ENCODE measurements around the gene C1orf210.

C1orf210 gene

DNA sequence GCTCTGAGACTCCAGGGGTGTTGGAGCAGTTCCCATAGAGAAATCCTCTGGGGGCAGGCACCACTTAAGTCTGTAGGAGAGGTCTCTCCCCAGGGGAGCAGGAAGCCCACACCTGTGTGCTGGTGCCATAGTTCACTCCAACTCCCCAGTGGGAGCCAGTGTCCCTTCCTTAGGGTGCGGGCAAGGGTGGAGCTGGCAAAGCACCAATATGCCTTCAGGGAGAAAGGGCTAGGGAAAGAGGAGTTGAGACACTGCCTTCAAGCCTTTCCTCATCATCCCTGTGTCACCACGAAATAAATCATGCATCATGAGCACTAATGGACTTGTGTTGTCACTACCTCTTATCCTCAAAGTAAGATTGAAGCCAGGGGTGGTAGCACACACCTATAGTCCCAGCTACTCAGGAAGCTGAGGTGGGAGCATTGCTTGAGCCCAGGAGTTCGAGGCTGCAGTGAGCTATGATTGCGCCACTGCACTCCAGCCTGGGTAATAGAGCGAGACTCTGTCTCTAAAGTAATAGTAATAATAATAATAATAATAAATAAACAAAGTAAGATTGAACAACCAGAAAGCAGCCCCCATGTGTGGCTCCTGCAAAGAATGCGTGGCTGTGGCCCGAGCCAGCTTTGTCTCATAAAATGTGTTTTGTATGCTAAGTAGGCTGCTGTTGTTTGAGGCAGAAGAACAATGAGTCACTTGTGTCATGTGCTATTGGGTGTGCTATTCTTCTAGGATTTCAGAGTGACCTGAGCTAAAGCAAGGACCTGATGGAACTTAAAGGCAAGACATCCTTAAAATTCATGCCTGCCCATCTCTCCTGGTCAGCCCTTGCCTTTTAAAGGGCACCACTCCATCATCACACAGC, 8.7 kb upstream of the C1orf210 start:
- DNase-seq (ENCODE audit: low spot score) = peak; percentile 81

DNA sequence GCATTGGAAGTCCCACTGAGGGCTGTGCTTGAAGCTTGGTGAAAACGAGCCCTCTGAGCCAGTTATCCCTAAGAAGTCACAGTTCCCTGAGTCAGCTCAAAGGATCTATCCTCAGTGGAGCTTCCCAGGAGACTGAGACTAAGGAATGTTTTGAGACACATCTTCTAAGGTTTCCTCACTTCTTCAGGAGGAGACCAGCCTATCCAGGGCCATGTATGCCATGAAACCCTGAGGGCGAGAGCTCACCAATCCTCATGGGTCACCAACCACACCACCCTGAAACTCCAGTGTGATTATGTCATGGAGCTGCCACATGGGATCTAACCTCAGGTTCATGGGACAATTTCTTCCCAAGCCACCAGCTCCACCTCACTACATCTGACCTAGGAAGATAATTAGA, 7.8 kb upstream of the C1orf210 start:
- no peak for DNase-seq (ENCODE audit: low spot score)

DNA sequence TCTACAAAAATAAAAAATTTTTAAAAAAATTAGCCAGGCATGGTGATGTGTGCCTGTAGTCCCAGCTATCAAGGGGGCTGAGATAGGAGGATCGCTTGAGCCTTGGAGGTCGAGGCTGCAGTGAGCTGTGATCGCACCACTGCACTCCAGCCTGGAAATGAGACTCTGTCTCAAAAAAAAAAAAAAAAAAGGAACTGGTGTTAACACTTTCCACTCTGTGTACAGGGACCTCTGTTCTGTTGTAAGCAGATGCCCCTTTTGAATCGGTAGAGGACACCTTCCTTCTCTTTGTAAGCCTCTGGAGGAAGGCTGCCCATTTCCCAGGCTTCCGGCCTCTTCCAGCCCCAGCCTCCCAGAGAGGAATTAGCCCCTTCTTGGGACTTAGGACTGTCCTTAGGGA, 7.3 kb upstream of the C1orf210 start:
- no peak for DNase-seq (ENCODE audit: low spot score)

DNA sequence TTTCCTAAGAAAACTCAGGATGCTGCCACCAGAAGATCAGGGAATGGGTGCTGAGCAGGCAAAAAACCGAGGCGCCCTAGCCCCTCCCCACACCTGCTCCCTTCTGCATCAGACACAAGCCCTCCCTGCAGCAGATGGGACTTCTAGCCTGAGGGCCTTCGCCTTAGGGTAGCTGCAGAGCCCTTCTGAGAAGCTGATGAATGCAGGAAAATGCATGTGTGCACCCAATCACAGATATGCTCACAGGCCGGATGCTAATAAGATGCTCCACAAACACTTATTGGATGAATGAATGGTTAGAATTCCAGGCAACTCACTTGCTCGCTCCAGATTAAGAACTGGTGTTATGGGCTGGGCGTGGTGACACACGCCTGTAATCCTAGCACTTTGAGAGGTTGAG, 6.8 kb upstream of the C1orf210 start:
- no peak for DNase-seq (ENCODE audit: low spot score)

DNA sequence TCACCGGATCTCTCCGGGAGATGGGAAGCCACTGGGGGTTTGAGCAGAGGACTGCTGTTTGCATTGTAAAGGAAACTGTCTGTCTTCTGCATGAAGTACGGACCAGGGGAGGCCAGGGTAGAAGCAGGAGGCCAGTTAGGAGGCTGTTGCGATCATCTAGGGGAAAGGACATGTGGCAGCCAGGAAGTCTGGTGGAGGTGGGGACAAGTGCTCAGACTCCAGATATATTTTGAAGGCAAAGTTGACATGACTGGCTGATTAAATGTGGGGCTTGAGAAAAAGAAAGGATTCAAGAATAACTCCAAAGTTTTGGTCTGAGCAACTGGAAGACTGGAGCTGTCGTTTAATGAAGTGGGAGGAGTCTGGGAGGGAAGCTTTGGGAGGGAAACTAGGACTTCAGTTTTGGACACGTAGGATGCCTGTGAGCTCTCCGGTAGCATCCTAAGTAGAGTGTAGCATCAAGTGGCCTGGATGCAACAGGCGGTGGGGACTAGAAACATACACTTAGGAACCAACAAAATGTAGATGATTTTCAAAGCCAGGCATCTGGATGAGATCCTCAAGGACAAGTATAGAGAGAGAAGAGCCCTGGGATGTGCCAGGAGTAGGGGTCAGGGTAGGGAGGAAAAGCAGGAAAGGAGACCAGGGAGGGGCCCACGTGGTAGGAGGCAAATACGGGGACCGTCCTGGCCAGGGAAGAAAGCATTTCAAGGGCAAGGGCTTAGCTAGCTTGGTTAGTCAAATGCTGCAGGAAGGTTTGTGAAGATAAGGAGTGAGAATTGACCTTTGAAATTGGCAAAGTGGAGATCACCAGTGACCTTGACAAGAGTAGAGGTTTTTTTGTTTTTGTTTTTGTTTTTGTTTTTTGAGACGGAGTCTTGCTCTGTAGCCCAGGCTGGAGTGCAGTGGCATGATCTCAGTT, 3.7 kb upstream of the C1orf210 start:
- no peak for DNase-seq (ENCODE audit: low spot score)

DNA sequence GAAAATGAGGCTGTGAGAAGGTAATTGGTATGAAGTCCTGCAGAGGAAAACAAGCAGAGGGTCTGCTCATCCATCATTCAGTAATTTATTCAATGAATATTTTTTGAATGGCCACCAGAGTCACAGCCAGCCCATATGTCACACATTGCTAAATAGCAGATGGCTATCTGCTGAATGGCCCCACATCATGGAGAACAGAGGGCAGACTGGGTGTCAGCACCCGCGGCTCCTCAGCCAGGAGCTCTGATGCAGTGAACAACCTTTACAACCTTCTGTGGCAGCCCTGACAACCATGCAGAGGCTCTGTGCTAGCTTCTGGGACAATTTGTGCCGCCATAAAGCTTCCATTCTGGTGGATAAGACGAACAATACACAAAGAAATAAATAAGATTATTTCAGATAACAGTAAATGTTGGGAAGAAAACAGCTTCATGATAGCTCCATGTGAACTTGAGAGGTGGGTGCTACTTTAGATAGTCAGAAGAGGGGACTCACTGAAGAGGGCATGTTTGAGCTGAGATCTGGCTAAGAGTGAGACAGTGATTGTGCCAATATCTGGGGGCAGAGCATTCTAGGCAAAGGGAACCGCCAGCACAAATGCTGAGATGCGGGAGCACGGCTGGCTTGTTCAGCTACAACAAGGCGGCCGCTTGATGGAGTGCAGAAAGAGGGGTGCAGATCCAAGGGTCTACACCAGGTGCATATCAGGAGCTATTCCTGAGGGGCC, 2.8 kb upstream of the C1orf210 start:
- no peak for DNase-seq (ENCODE audit: low spot score)

DNA sequence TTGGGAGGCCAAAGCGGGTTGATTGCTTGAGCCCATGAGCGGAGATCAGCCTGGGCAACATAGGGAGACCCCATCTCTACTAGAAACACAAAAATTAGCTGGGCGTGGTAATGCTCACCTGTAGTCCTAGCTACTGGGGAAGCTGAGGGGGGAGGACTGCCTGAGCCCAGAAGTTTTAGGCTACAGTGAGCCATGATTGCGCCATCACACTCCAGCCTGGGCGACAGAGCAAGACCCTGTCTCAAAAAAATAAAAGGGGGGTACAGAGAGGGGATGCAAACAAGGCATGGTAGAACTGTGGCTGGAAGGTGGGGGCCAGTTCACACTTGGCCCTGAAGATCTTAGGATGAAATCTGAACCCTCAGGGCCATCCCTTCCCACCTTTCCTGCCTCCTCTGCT, 1.2 kb upstream of the C1orf210 start:
- DNase-seq (ENCODE audit: low spot score) = no peak

DNA sequence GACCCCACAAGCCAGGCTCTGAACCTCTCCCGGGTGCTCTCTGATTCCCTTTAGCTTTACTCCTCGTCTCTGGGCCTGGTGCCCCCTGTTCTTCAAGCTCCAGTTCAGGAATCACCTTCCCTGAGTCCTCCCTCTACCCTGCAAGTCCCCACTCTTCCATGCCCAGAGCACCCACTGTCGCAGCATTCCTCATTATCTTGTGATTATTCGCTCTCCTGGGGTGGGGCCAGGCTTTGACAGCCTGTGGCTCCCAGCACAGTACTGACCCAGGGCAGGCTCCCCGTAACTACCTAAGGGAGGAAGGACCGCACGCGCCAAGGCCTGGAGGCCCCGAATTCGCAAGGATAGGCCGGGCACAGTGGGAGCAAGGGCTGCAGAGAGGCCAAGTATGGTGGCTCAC, 734 bp upstream of the C1orf210 start:
- no peak for DNase-seq (ENCODE audit: low spot score)

DNA sequence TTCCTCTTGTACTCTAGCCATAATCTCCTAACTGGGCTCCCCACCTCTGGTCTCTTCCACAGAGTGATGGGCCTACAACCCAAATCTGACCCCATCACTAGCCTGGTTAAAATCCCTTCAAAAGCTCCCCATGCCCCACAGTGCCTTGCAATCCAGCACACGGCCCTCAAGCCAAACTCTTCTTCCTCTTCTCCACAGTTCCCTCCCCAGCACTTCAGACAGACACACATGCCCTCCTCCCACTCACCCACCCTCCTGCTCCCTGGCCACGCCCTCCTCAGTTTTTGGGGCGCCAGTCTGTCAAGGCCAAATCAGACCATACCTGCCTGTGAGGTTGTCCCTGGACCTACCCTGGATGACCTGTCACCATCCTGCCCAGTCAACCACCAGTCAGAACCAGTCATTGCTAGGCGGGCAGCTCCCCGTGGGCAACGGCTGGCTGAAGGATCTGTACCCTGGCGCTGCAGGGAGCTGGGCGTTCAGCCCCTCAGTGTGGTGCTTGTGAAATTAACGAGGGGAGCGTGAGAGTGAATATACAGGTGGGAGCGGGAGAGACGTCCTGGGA, 753 bp downstream of the C1orf210 start:
- DNase-seq (ENCODE audit: low spot score) = no peak

DNA sequence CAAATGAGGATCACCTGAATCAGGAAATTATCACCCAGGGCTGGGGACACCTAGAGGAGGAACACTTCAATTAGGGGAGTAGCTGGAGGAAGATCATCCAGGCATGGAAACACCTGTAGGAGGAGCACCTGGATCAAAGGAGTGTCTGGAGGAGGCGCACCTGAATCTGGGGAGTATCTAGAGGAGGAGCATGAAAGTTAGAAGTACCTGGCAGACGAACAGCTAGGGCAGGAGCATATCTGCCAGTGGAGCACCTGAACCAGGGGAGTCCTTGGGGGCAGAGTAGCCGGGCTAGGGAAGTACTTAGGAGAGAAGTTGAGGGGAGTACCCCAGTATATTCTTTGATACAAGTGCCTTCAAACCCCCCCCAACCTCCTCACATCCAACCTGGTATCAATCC, 1.3 kb downstream of the C1orf210 start:
- no peak for DNase-seq (ENCODE audit: low spot score)

DNA sequence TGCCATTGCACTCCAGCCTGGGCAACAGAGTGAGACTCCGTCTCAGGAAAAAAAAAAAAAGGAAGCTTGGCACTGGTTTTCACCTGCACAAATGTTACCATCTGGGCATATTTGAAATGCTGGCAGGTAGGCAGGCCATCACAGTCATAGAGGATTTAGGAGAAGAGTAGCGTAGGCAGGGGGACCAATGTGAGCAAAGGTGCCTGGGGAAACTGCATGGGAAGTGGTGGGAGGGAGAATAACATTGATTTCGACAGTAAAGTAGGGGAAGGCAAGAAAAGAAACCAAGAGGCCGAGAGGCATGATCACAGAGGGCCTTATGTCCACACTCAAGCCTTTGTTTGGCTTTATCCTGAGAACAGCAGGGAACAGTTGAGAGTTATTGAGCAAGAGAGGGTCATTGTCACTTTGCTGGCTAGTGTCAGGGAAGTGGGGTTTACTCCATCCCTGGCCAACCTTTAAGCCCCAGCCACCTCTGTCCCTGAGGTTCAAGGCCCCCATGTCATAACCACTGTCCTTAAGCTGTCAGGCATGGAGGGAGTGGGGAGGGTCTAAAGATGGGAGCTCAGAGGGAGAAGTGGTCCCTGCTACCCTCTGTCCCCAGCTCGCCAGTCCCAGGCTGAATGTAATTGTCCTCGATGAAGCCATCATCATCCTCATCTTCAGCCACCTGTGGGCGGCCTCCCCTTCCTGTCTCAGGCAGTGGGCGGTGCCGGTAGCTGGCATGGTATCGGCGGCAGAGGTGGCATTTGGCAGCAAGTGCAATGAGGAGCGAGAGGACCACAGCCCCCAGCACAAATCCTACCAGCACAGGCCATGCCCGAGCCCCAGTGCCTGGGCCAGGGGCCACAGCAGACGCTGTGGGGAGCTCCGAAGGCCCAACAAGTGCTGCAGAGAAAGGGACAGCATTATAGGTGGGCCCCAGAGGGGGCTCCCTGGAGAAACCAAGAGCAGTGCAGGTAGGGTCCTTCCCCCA, 2.9 kb downstream of the C1orf210 start:
- DNase-seq (ENCODE audit: low spot score) = no peak

DNA sequence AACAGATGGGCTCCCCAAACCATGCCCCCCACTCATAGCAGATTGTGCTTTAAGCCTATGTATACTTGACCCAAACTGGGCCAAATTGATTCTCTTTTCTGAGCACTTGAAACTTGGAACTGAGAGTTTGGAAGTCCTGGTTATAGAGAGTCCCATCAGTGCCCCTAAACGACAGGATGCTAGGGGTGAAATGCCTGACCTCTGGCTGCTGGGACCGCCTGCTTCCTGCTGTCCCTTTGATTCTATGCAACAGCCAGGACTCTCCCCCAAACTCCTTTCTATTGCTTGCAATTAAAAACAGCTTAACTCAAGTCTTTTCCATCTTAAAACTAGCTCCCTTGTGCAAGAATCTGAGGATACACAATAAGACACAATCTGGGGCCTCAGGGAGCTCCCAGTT, 4.7 kb downstream of the C1orf210 start:
- DNase-seq (ENCODE audit: low spot score) = no peak

DNA sequence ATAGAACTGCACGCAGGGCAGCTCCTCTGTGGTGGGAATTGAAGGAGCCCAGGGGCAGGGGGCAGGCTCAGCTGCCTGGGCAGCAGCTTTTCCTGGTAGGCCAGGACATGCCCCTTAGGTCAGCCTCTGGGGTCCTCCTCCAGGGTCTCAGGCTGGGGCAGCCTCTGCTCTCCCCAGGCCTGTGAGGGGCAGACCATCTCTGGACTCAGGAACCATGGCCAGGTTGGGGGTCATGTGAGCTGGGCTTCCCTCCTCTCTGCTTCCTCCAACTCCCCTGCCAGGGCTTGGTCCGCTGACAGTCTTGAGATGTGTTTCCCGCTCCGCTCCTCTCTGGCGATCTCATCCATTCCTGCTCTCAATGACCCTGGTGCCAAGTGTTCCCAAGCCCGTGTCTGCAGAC, 5.7 kb downstream of the C1orf210 start:
- no peak for DNase-seq (ENCODE audit: low spot score)

DNA sequence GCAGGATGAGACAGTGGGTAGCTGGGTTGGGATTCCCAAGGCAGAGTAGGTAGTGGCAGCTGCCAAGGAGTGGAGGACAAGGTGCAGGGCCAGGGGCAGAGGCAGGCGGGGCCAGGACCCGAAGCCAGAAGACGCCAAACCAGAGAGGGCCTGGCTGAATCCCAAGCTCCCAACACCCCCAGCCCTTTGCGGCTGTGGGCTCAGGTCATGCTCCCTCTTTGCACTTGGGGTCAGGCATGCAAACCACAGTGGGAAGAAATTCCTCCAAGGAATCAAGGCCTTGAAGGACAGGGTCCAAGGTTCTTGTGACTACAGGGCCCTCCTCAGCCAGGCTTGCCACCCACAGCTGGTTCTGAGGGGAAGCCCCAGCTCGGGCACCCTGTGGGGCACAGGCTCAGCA, 6.2 kb downstream of the C1orf210 start:
- no peak for DNase-seq (ENCODE audit: low spot score)

DNA sequence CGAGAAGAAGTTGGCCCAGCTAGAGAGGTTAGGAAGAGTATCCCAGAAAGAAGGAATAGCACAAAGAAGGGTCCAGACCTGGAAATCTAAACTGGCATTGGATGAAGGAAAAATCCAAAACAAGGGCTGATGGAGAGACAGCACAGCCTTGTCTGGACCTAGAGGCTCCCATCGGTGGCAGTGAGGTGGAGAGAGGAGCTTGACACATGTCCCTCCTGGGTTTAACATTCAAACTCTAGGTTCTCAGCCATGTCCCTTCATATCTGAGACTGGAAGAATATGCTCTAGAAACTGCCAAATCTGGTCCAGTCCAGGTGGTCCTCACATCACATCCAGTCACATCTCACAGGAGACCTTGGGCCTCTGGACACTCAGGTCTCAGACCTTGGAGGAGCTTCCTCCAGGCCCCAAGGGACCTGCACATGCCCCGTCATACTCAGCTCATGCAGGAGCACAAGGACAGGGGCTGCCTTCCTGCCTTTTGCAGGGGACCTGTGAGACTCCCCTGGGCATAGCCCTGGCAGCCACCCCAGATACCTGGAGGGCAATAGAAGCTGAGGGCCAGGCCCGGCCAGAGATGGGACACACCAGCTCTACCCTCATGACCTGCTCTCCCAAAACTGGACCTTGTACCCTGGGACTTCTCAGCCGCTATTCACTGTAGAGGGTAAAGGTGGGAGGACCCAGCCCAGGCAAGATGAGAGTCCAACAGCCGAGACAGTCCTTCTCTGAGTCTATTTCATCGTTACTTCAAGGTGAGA, 8.1 kb downstream of the C1orf210 start:
- no peak for DNase-seq (ENCODE audit: low spot score)

DNA sequence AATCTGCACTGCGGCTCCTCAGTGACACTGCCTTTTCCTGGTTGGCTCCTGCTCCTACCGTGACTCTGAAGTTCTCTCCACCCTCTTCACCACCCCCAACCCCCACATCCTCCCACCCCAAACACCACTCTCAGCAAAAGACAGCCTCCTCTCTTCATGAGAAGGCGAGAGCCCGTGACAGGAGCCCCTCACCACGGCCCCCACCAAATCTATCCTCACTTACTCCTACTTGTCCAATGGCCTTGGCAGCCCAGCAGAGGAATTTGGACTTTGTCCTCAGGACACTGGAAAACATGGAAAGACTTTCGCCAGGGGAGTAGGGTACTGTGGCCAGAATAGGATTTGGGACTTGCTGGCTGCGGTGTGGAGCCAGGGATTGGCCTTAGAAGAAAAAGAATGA, 8.7 kb downstream of the C1orf210 start:
- DNase-seq (ENCODE audit: low spot score) = no peak

DNA sequence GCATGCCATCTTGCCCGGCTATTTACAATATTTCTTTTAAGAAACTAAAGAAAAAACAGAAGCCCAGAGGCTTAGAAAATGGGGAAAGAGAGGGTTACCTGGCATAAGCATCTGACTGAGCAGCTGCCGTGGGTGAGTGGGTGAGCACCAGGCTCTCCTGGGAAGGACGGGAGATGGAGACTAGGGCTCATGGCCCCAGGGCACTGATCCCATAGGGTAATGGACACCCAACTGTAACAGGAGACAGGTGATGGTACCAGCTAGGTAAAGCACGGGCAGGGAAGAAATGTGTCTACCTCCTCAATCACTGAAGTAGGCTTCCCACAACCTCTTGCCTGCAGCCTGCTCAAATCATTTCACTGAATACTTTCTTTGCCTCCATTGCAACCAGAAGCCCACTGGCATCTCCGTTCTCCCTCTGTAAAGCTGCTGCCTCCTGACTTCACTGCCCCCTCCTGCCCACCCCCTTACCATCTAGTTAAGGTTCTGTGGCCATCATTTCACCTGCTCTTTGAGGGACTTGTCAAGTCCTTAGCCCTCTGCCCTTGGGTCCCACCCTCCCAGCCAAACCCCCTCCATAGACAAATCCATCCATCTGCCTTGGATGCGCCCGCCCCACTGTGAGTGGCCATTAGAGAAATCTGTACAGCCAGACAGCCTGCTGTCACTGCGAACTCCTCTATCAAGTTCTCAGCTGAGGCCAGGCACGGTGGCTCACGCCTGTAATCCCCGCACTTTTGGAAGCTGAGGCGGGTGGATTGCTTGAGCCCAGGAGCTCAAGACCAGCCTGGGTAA, 9.4 kb downstream of the C1orf210 start:
- no peak for DNase-seq (ENCODE audit: low spot score)

DNA sequence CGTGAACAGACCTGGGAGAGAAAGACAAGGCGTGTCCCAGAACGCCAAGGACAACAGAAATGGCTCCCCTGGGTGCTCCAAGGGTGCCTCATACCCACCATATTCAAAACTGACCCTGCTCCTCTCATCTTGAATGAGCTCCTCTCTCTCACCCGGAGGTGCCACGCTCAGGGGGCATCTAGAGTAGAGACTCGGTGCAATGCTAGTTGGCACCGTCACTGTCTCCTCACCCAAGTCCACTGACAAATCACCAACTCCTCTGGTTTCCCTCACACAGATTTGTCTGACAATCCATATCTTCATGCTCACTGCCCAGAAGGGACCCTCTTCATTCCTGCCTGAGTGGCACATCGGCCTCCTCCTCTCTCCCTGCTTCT, 10.6 kb downstream of the C1orf210 start:
- DNase-seq (ENCODE audit: low spot score) = no peak

DNA sequence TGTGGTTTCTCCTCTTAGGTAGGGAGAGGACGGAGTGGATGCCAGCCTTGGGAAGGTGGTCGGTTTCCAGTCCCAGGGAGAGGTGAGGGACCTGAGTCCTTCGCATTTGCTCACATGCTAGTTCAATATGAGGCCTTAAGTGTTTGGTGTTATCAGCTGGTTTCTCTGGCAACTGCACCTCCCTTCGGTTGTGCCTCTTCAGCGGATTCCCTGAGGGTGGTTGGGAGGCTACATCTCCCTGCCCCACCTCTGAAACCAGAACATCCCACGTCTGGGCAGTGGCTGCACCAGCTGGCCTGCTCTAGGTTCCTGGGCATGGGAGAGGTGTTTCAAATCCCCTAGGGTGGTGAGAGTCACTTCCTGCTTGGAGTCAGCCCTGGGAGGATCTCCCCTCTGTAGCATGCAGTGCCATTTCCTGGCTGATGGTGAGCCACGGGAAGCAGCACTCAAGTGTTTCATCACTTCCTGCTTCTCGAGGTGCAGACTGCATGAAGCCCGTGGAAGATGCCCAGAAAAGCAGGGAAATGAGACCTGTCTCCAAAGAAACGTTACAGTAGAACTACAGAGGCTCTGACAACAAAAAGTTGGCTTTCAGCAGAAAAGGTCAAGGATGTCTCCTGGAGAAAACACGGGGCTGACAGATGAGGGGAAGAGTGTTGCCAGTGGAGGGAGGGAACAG, 11.1 kb downstream of the C1orf210 start:
- no peak for DNase-seq (ENCODE audit: low spot score)

Data from AG20443 (cell line).